Measurements from ENCODE around the gene MYO3B. TPM values are rescaled to one million over a fixed set of nuclear protein-coding genes. Genes with fewer than 3 reads are reported as not detected.

The MYO3B gene
- total RNA-seq, 1 experiment from 2014 or later, result 0.63 TPM

GRCh38 chr2:170544817-170545216 lies 366.9 kb downstream of the MYO3B start:
- Histone ChIP-seq H2BK12ac (ENCODE audit: insufficient read length, low read depth, low read length) (no peak overlapping the region), H2AK5ac (ENCODE audit: insufficient read length, low read length) (no peak overlapping the region), H4K20me1 (ENCODE audit: control insufficient read depth, insufficient read depth, insufficient read length) (no peaks in the 10 kb centered on the region), H3K23ac (ENCODE audit: insufficient read length, low read depth, low read length) (no peak overlapping the region), H3K9me3 (ENCODE audit: control insufficient read depth, low read depth, low read length) (no peaks in the 10 kb centered on the region), H3K79me2 (ENCODE audit: insufficient read depth, low read length) (no peaks in the 10 kb centered on the region), H3K4me2 (ENCODE audit: insufficient read depth, insufficient read length, low read length) (no peak overlapping the region), H3K14ac (ENCODE audit: insufficient read depth, low read length) (no peak overlapping the region), H3K79me1 (ENCODE audit: insufficient read depth, low read depth, low read length, poor library complexity, severe bottlenecking) (no peaks in the 10 kb centered on the region), H3K27me3 (ENCODE audit: insufficient read depth, low read length) (no peaks in the 10 kb centered on the region), H3K4me1 (ENCODE audit: insufficient read depth, low read length) (no peaks in the 10 kb centered on the region), H2BK15ac (ENCODE audit: low read depth, low read length) (no peak overlapping the region), H3K18ac (ENCODE audit: insufficient read length, low read depth, low read length) (no peak overlapping the region), H3K4ac (ENCODE audit: low read depth, low read length) (no peak overlapping the region), H4K8ac (replicated peaks; ENCODE audit: insufficient read length, low read depth, low read length) (no peak overlapping the region), H2BK120ac (ENCODE audit: low read depth, low read length, poor library complexity, severe bottlenecking) (no peak overlapping the region), H3K23me2 (ENCODE audit: insufficient read length, low read depth, low read length, poor library complexity, severe bottlenecking) (no peaks in the 10 kb centered on the region), H3K27ac (ENCODE audit: insufficient read length, low read depth, low read length) (no peak overlapping the region), H2BK20ac (ENCODE audit: low read depth, low read length, poor library complexity, severe bottlenecking) (no peak overlapping the region), H2AFZ (ENCODE audit: low read length) (no peak overlapping the region), H4K5ac (ENCODE audit: insufficient read length, low read depth, low read length) (no peak overlapping the region), H3K9ac (ENCODE audit: extremely low read depth, insufficient read length, low read length) (no peak overlapping the region), H3K56ac (ENCODE audit: insufficient read length, low read depth, low read length) (no peak overlapping the region), H3T11ph (ENCODE audit: low read length) (no peak overlapping the region), H2BK5ac (ENCODE audit: insufficient read length, low read length) (no peak overlapping the region), H4K91ac (ENCODE audit: insufficient read length, low read depth, low read length) (no peak overlapping the region)
- no peak overlapping the region for H3K27ac Mint-ChIP-seq
- H3K4me1 Mint-ChIP-seq, result peaks cover 5% of the 10 kb centered on the region in 2 experiments; a peak in 1 of 4 replicates
- no peak for DNase-seq
- H3K27me3 Mint-ChIP-seq (ENCODE audit: low read depth), result no peaks in the 10 kb centered on the region; the same call in 1 of the 2 replicates
- H3K9me3 Mint-ChIP-seq, result peaks cover 7 to 18% of the 10 kb centered on the region in 2 experiments
- no peak for TF ChIP-seq CTCF (conservative IDR thresholded peaks at IDR 0.05)
- no CpG with 5 or more reads among the region's 3 CpGs for WGBS (ENCODE audit: extremely low coverage, insufficient read length, low lambda C conversion rate)
- no peak overlapping the region for H3K4me3 Mint-ChIP-seq
- peaks cover 4 to 13% (median 5%) of the 10 kb centered on the region in 3 experiments; a peak in 6 of 7 replicates for H3K36me3 Mint-ChIP-seq (ENCODE audit: insufficient read depth in 1 of 3, low read depth in 3 of 3)

All from H9 (cell line).